K562 (cell line): ENCODE data around the gene MPL. TPM values are rescaled to one million over a fixed set of nuclear protein-coding genes. Genes with fewer than 3 reads are reported as not detected.
A peak's percentile ranks its signal among the peaks of the same experiment; 100 is the strongest.

Experiments
- BCL6 ChIP-seq: fragments of 250-450 bp; sonication (Bioruptor Pico); IDR thresholded peaks from 2 replicates; pipeline ENCODE4 v1.4.0; 2020
- C11orf30 ChIP-seq: fragments of 450-650 bp; IDR thresholded peaks from 2 replicates; pipeline ENCODE4 v1.6.1; 2016; ENCODE audit warnings: low read depth, mild to moderate bottlenecking
- CBX8 ChIP-seq: fragments of 200-600 bp; sonication (generic); IDR thresholded peaks from 2 replicates; pipeline ENCODE4 v1.6.1; 2012; ENCODE audit warnings: borderline replicate concordance, mixed run types, low read depth, mild to moderate bottlenecking, moderate library complexity, mixed read lengths, low read length, control low read depth, inconsistent platforms; ENCODE audit not compliant: poor library complexity, severe bottlenecking; ENCODE audit errors: extremely low read depth
- CTCF ChIP-seq, 3 experiments: IDR thresholded peaks in 2 of 3; conservative IDR thresholded peaks in 1 of 3; 2 replicates each; pipeline ENCODE4 v1.5.1; 2011 to 2012; ENCODE audit warnings: low read length in 3 of 3, mild to moderate bottlenecking in 3 of 3, control low read depth in 2 of 3, improper control_type of control experiment in 1 of 3, inconsistent platforms in 1 of 3, low read depth in 1 of 3, mixed read lengths in 1 of 3, moderate library complexity in 1 of 3; ENCODE audit not compliant: insufficient read depth in 2 of 3
- EGR1 ChIP-seq: fragments of 450-650 bp; conservative IDR thresholded peaks from 2 replicates; pipeline ENCODE4 v1.6.1; 2017; ENCODE audit warnings: mild to moderate bottlenecking
- ELF4 ChIP-seq: fragments of 450-650 bp; formaldehyde crosslinking; IDR thresholded peaks from 2 replicates; pipeline ENCODE4 v1.4.0; 2022; ENCODE audit warnings: missing genetic modification characterization
- ESRRA ChIP-seq: fragments of 450-650 bp; IDR thresholded peaks from 2 replicates; pipeline ENCODE4 v1.6.1; 2014; ENCODE audit warnings: low read depth, mild to moderate bottlenecking, moderate library complexity, borderline replicate concordance
- FOXA3 ChIP-seq, 2 experiments: fragments of 450-650 bp in 1 of 2; sonication (generic) in 1 of 2; formaldehyde crosslinking; IDR thresholded peaks in 1 of 2; conservative IDR thresholded peaks in 1 of 2; 2 replicates each; pipeline versions ENCODE4 v1.4.0 to v1.8.0; 2020 to 2022; ENCODE audit warnings: mild to moderate bottlenecking in 2 of 2, missing genetic modification reagents in 1 of 2
- GMEB1 ChIP-seq: fragments of 250-450 bp; sonication (Bioruptor Pico); IDR thresholded peaks from 2 replicates; pipeline ENCODE4 v1.4.0; 2020; ENCODE audit warnings: mild to moderate bottlenecking
- GTF2F1 ChIP-seq: IDR thresholded peaks from 2 replicates; pipeline ENCODE4 v1.6.1; 2011; ENCODE audit warnings: low read depth, low read length, improper control_type of control experiment
- IRF9 ChIP-seq: fragments of 450-650 bp; IDR thresholded peaks from 2 replicates; pipeline ENCODE4 v1.6.1; 2016; ENCODE audit warnings: missing biosample characterization, missing genetic modification characterization
- KAT7 ChIP-seq: sonication (generic); formaldehyde crosslinking; IDR thresholded peaks from 2 replicates; pipeline ENCODE4 v1.8.0; 2022; ENCODE audit warnings: missing genetic modification reagents, mild to moderate bottlenecking, borderline replicate concordance
- MIER1 ChIP-seq: fragments of 450-650 bp; IDR thresholded peaks from 2 replicates; pipeline ENCODE4 v1.6.1; 2016; ENCODE audit warnings: antibody characterized with exemption, mild to moderate bottlenecking, low read depth
- MYNN ChIP-seq, 2 experiments: sonication (generic); formaldehyde crosslinking in 1 of 2; IDR thresholded peaks; 2 replicates each; pipeline versions ENCODE4 v1.5.0 to v1.6.1; 2016 to 2020; ENCODE audit warnings: antibody characterized with exemption in 1 of 2, missing genetic modification reagents in 1 of 2
- NFE2L1 ChIP-seq: fragments of 450-650 bp; IDR thresholded peaks from 2 replicates; pipeline ENCODE4 v1.6.1; 2016; ENCODE audit warnings: missing genetic modification characterization, low read depth, mild to moderate bottlenecking, missing compliant biosample characterization, moderate library complexity, borderline replicate concordance
- RBM25 ChIP-seq: fragments of 200-400 bp; formaldehyde crosslinking; IDR thresholded peaks from 2 replicates; pipeline ENCODE4 v1.6.1; 2018; ENCODE audit warnings: low read length, low read depth, moderate library complexity; ENCODE audit not compliant: severe bottlenecking
- STAT5A ChIP-seq: IDR thresholded peaks from 2 replicates; pipeline ENCODE4 v1.6.1; 2012; ENCODE audit warnings: low read length, inconsistent platforms, borderline replicate concordance
- TFE3 ChIP-seq: fragments of 450-650 bp; formaldehyde crosslinking; IDR thresholded peaks from 2 replicates; pipeline ENCODE4 v1.4.0; 2020; ENCODE audit warnings: mild to moderate bottlenecking, mixed read lengths
- TSC22D4 ChIP-seq: fragments of 450-650 bp; IDR thresholded peaks from 2 replicates; pipeline ENCODE4 v1.6.1; 2016; ENCODE audit warnings: missing genetic modification characterization, missing biosample characterization, control low read depth
- ZFP30 ChIP-seq: fragments of 250-450 bp; sonication (Bioruptor Pico); IDR thresholded peaks from 2 replicates; pipeline ENCODE4 v1.8.0; 2022; ENCODE audit warnings: moderate library complexity, mild to moderate bottlenecking, inconsistent platforms, borderline replicate concordance
- ZNF239 ChIP-seq: fragments of 250-450 bp; sonication (Bioruptor Pico); IDR thresholded peaks from 2 replicates; pipeline ENCODE4 v1.4.0; 2020; ENCODE audit warnings: mild to moderate bottlenecking
- polyA plus RNA-seq, 8 experiments: library from polyadenylated mRNA; depleted of rRNA in 4 of 8; stranded (reverse) in 5 of 8; unstranded in 3 of 8; fragments of >200 nt; fragmentation: Nextera tagmentation in 2 of 8; fragmentation: Illumina TruSeq in 1 of 8; extraction: Ambion mirVana in 2 of 8; extraction: Trizol in 1 of 8; gene quantifications; 2 replicates each; pipeline versions ENCODE4 v1.2.1 to v1.2.3, GENCODE V29; 2011 to 2014; ENCODE audit warnings: inconsistent platforms in 1 of 8, missing spikeins in 1 of 8
- total RNA-seq, 7 experiments: library from RNA; depleted of rRNA in 6 of 7; stranded (reverse); fragments of >200 nt in 6 of 7; fragmentation: Illumina TruSeq in 2 of 7; extraction: Trizol in 2 of 7; gene quantifications; 2 replicates each; pipeline versions ENCODE4 v1.2.1 to v1.2.3, GENCODE V29; 2011 to 2021; ENCODE audit warnings: low replicate concordance in 1 of 7

The MPL gene
- total and polyA plus RNA-seq, 9 of the 15 experiments (the other 6 are each of a cell fraction or from before 2014, with no cell fraction given): not detected

GRCh38 chr1:43367026-43367903, 29.6 kb downstream of the MPL start (continued):
- TF ChIP-seq TFE3 (no peak), GTF2F1 (no peak), FOXA3 (CRISPR knock-in tag; conservative IDR thresholded peaks at IDR 0.05 in 1 of 2, IDR thresholded peaks at IDR 0.05 in 1 of 2) (0 out of 4 replicates have a peak, but pooled peaks of 1 of the 2 experiments have one; percentile 47), ELF4 (CRISPR knock-in tag) (no peak), NFE2L1 (tag) (no peak), ZNF239 (no peak), MYNN (IDR thresholded peaks at IDR 0.05) (0 out of 2 replicates have a peak, but pooled peaks have one; percentile 28), MYNN (CRISPR knock-in tag; IDR thresholded peaks at IDR 0.05) (no peak), KAT7 (CRISPR knock-in tag) (no peak; the same call in 1 of the 2 replicates), IRF9 (tag) (no peak), BCL6 (CRISPR knock-in tag) (no peak), EGR1 (peak; percentile 68), ESRRA (no peak), RBM25 (no peak), MIER1 (no peak), C11orf30 (no peak), STAT5A (peak; percentile 46; the same call in 1 of the 2 replicates), GMEB1 (no peak), CBX8 (no peak), CTCF (IDR thresholded peaks at IDR 0.05 in 2 of 3, conservative IDR thresholded peaks at IDR 0.05 in 1 of 3; ENCODE audit: insufficient read depth in 2 of 3, low read depth in 1 of 3, low read length in 3 of 3) (no peak), TSC22D4 (tag) (no peak), ZFP30 (no peak)
